ENCODE results near the gene TMTC1. TPM values are rescaled to one million over a fixed set of nuclear protein-coding genes. Genes with fewer than 3 reads are reported as not detected.

The TMTC1 gene
- total RNA-seq, 2 experiments from 2014 or later, result not detected

DNA sequence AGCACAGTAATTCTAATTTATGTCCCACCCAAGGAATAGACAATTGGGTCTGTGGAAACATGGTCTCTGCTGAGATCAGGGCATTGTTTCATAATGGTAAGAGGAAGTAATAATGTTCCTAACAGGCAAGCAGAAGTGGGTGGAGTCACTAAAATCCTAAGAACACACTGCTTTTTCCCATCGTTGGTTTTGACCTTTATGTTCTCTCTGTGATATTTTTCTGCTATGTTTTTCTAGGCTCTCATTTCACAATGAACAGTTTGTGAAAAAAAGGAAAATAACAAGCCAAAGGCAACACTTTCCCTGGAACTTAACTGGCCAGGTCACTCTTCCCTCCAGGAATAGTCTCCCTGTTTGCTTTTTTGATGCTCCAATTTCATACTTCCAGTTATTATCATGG, 205.7 kb downstream of the TMTC1 start:
- H3K36me3 Mint-ChIP-seq (ENCODE audit: low read depth), result no peaks in the 10 kb centered on the region
- DNase-seq, result no peak
- H3K27me3 Mint-ChIP-seq, result peaks cover 2% of the 10 kb centered on the region
- no peak overlapping the region for H3K27ac Mint-ChIP-seq
- peaks cover 3% of the 10 kb centered on the region for H3K4me1 Mint-ChIP-seq (ENCODE audit: low read depth)
- H3K4me3 Mint-ChIP-seq, result no peak overlapping the region
- TF ChIP-seq, protein P1, sequence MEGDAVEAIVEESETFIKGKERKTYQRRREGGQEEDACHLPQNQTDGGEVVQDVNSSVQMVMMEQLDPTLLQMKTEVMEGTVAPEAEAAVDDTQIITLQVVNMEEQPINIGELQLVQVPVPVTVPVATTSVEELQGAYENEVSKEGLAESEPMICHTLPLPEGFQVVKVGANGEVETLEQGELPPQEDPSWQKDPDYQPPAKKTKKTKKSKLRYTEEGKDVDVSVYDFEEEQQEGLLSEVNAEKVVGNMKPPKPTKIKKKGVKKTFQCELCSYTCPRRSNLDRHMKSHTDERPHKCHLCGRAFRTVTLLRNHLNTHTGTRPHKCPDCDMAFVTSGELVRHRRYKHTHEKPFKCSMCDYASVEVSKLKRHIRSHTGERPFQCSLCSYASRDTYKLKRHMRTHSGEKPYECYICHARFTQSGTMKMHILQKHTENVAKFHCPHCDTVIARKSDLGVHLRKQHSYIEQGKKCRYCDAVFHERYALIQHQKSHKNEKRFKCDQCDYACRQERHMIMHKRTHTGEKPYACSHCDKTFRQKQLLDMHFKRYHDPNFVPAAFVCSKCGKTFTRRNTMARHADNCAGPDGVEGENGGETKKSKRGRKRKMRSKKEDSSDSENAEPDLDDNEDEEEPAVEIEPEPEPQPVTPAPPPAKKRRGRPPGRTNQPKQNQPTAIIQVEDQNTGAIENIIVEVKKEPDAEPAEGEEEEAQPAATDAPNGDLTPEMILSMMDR (IDR thresholded peaks at IDR 0.05), result no peak
- ChIA-PET POLR2A (no interaction called here), CTCF (no interaction called here)
- no peak for ATAC-seq
- no peaks in the 10 kb centered on the region for H3K9me3 Mint-ChIP-seq
- intact Hi-C loops (cut with micrococcal nuclease), result no loop called here

GRCh38 chr12:29574500-29574899, 209.2 kb downstream of the TMTC1 start:
- ChIA-PET CTCF (interaction anchor here (1.2 kb wide), 1 partner anchor 17 kb away, joined by 3 read pairs; no protein-coding TSS in a partner anchor), POLR2A (no interaction called here)
- TF ChIP-seq, protein P1 (IDR thresholded peaks at IDR 0.05), result no peak
- H3K27ac Mint-ChIP-seq, result no peak overlapping the region
- no peak for DNase-seq
- no peaks in the 10 kb centered on the region for H3K36me3 Mint-ChIP-seq (ENCODE audit: low read depth)
- H3K27me3 Mint-ChIP-seq, result peaks cover 3% of the 10 kb centered on the region
- no peak for ATAC-seq
- H3K9me3 Mint-ChIP-seq, result no peaks in the 10 kb centered on the region
- no peak overlapping the region for H3K4me3 Mint-ChIP-seq
- intact Hi-C loops (cut with micrococcal nuclease), result no loop called here
- no peaks in the 10 kb centered on the region for H3K4me1 Mint-ChIP-seq (ENCODE audit: low read depth)

- Mint-ChIP-seq H3K36me3 (ENCODE audit: low read depth) (no peaks in the 10 kb centered on the region), H3K27me3 (peaks cover 6% of the 10 kb centered on the region), H3K4me1 (ENCODE audit: low read depth) (no peaks in the 10 kb centered on the region), H3K27ac (no peak overlapping the region), H3K9me3 (no peaks in the 10 kb centered on the region), H3K4me3 (no peak overlapping the region)
- DNase-seq, result no peak
- ChIA-PET POLR2A (no interaction called here), CTCF (no interaction called here)
- ATAC-seq, result no peak
- TF ChIP-seq, protein P1 (IDR thresholded peaks at IDR 0.05), result no peak
- intact Hi-C loops (cut with micrococcal nuclease), result no loop called here
These were observed 210.8 kb downstream of the TMTC1 start for GRCh38 chr12:29572938-29573337.

DNA sequence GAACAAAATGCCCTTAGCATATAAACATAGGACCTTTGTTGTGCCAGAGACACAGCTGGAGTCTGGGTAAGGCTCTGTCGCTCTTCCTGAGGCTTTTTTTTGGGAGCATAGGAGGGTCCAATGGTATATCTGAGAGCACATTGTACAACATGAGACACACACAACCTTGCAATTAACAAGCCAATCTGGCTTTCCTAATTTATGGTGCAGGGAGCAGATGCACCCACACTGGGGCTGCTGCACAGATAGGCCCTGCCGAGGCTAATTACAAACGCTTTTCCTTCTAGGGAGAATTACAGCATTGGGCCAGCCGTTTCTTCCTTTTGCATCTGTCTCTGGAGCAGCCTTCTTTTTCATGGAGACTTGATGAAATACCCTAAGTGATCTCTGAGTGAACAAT, 211.3 kb downstream of the TMTC1 start:
- Mint-ChIP-seq H3K27ac (no peak overlapping the region), H3K4me1 (ENCODE audit: low read depth) (no peaks in the 10 kb centered on the region), H3K9me3 (no peaks in the 10 kb centered on the region), H3K36me3 (ENCODE audit: low read depth) (no peaks in the 10 kb centered on the region), H3K4me3 (no peak overlapping the region), H3K27me3 (peaks cover 5% of the 10 kb centered on the region)
- ChIA-PET POLR2A (no interaction called here), CTCF (no interaction called here)
- intact Hi-C loops (cut with micrococcal nuclease), result no loop called here
- ATAC-seq (no peak), DNase-seq (no peak)
- TF ChIP-seq, protein P1 (IDR thresholded peaks at IDR 0.05), result no peak

GRCh38 chr12:29569132-29569757, 214.5 kb downstream of the TMTC1 start:
- no peak for DNase-seq
- Mint-ChIP-seq H3K36me3 (ENCODE audit: low read depth) (no peaks in the 10 kb centered on the region), H3K9me3 (no peaks in the 10 kb centered on the region), H3K27me3 (peaks cover 8% of the 10 kb centered on the region), H3K4me1 (ENCODE audit: low read depth) (no peaks in the 10 kb centered on the region), H3K27ac (no peak overlapping the region), H3K4me3 (no peak overlapping the region)
- intact Hi-C loops (cut with micrococcal nuclease), result no loop called here
- ChIA-PET POLR2A (no interaction called here), CTCF (interaction anchor here (1.6 kb wide), 1 partner anchor 18 kb away, joined by 4 read pairs; no protein-coding TSS in a partner anchor)
- TF ChIP-seq, protein P1 (IDR thresholded peaks at IDR 0.05), result no peak
- ATAC-seq, result no peak
